HG03457 (cell line): Measurements from ENCODE around the gene DUSP15.
"Not testable (repeated sequence)": the region's sequence is repeated elsewhere in the genome, so short reads cannot be mapped to it uniquely, and the experiment has no call there.

Experiments used
- ATAC-seq: cut with Tn5 transposase; IDR thresholded peaks from one replicate; pipeline ENCODE4 v1.9.1; 2021; ENCODE audit warnings: moderate number of reproducible peaks; ENCODE audit not compliant: unreplicated experiment

The DUSP15 gene

DNA sequence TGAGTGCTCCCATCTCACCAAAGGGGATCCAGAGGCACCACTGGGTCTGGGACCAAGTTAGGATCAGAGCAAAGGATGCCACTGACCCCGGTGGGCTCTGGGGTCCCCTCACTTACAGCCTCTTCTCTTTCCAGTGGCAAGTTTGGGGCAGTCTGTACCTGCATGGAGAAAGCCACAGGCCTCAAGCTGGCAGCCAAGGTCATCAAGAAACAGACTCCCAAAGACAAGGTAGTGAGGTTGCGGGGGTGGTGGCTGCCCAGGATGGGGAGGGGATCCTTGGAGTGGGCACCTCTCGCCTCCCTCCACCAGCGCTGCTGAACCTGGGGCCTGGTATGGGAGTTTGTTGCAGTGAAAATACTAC lies 46.2 kb downstream of the DUSP15 start:
- no peak for ATAC-seq

DNA sequence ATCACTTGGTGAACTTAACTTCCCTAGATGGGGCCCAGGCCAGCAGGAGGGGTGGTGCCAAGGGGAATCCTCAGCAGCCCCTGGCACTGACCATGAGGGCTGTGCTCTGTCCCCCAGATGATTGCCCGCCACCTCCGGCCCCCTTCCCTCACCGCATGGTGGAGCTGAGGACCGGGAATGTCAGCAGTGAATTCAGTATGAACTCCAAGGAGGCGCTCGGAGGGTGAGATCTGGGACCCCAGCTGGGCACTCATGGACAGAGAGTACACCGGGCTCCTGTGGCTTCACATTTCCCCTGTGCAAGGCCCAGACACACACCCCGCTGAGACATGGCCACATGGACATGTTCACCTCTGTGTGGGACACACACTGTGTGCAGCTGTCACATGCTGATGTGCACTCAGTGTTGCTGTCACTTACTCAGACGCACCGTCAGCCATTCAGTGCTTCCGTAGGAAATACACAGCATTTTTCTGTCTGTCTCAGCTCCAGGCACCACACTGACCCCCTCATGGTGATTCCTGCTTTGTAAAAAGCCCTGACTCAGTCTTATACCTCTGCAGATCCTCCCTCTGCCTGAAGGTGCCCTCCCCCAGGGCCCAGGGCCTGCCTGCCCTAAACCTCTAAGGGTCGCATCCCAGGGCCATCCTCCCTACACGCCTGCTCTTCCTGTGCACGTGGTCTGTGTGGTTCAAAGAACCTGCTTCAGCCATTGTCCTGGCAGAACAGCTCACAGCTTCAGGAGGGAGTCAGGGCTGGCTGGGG lies 46.8 kb downstream of the DUSP15 start:
- no peak for ATAC-seq

DNA sequence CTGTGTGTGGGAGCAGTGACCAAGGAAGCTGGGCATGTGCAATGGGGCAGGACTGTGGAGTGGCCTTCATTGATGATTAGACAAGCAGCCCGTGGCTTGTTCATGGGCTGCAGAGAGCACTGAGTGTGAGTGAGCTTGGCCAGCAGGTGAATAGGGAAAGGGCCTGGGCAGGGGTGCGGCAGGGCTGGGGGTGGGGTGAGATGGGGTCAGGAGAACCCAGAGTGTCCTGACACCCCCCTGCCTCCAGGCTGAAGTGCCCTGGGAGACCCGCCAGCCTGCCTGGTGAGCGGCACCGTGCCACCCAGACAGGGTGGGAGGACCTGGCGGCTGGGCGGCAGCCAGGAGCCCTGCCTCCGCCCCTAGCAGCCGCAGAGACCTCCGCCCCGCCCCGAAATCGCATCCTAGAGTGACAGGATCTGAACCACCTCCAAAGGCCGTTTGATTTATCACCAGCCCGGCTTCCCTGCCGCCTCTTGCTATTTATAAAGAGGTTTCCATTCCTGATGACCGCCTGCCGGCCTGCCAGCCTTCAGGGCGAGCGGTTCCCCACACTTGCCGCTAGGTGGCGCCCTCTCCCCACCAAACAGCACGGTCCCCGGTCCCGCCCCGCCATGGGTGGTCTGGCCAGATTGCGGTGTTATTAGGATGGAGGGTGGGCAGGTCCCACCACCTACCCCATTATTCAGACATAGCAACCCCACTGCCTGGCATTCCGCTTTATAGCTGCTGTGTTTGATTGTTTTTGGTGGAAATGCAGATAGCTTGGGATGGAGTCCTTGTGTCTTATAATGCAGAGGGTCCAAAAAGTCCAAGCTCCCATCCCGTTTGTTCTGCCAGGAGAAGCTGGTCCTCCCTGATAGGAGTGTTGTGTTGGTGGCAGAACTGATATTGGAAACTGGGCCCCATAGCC lies 47.7 kb downstream of the DUSP15 start:
- ATAC-seq, result no peak

DNA sequence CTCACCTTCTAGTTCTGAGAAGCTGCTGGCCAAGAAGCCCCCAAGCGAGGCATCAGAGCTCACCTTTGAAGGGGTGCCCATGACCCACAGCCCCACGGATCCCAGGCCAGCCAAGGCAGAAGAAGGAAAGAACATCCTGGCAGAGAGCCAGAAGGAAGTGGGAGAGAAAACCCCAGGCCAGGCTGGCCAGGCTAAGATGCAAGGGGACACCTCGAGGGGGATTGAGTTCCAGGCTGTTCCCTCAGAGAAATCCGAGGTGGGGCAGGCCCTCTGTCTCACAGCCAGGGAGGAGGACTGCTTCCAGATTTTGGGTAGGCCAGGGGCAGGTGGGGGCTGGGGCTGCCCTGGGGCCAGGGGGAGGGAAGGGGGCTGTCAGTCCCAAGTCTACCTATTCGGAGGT lies 48.9 kb downstream of the DUSP15 start:
- no peak for ATAC-seq

DNA sequence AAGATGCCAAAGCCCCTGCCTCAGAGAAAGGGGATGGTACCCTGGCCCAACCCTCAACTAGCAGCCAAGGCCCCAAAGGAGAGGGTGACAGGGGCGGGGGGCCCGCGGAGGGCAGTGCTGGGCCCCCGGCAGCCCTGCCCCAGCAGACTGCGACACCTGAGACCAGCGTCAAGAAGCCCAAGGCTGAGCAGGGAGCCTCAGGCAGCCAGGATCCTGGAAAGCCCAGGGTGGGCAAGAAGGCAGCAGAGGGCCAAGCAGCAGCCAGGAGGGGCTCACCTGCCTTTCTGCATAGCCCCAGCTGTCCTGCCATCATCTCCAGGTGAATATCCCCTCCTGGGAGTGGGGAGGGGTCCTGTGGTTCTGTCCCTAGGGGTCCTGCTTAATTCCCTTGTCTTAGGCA lies 50.1 kb downstream of the DUSP15 start:
- ATAC-seq, result no peak

DNA sequence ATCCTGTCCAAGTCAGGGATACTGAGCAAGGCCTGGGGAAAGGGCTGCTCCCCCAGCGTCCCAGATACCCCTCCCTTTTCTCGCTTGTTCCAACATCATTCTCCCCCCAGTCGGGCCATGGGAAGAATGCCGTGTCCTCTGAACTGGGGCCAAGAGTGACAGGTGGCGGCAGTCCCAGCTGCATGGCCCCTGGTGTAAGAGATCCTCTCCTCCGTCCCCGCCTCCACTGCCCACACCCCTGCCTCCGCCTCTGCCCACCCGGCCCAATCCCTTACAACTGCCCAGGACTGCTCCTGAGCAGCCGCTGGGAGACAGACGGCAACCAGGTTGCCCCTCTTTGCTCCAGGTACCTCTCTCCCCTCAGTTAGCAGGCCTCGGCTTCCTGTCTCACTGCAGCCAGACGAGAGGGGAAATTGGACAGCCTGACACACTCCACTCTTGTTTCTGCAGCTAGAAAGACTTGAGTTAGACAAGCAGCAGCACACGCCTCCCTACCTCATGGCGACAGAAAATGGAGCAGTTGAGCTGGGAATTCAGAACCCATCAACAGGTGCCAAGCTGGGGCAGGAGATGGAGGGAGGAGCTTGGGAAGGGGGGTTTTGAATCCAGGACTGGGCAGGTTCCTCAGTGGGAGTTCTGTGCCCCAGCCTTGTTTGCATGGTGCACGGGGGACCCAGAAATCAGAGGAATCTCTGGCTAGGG lies 51.1 kb downstream of the DUSP15 start, which contains the start of gene MYLK2:
Gene MYLK2, plus strand, starts transcription at position 274 of the 702 bp plus-strand sequence. Its CDS starts 225 bp downstream, at position 499.
- ATAC-seq, result no peak

DNA sequence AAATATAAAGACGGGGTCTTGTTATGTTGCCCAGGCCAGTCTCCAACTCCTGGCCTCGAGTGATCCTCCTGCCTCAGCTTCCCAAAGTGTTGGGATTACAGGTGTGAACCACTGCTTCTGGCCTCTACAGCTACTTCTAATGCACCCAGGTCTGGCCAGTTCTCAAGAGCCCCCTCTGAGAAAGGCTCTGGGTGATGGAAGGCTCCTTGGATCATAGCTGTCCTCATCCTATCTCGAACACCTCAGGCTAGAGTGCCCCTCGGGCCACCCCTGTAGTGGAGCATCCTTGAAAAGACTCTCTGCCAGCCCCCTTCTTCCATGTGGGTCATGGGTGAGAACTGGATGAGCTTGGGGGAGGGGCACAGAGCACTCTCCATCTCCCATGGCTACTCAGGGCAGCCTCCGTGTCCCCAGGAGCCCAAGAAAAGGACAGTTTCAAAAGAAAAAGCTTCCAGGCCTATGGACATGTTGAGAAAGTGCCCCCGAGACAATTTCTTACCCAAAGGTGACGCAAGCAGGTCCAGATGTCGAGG lies 51.9 kb downstream of the DUSP15 start:
- no peak for ATAC-seq

DNA sequence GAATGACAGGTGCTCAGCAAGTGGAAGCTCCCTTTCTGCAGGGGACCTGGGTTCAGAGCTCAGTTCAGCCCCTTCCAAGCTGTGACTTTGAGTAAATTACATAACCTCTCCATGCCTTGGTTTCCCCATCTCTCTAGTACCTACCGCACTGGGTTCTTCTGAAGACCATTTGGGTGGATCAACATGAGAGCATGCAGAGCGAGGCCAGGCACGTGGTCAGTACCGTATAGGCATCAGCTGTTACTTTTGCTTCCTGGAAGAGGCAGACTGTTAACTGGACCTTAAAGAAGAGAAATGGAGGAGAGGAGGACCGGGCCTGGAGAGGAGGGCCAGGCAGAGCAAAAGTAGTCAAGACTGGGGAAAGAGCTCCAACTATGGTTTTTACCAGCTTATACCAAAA lies 52.9 kb downstream of the DUSP15 start:
- ATAC-seq, result no peak

DNA sequence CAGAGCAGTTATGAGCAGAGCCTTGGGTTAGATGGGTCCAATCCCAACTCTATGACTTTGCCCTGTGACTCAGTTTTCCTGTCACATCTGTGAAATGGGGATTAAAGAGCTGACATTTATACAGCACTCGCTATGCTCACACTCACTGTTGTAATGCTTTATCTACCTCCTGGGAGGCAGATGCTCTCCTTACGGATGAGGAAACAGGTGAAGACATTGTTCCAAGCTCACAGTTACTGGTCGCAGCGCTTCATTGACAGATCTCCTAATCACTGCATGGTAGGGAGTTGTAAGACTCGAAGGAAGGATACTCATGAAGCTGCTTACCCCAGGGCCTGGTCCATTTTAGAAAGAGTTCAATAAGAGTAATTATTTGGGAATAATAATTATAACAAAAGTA lies 54.1 kb downstream of the DUSP15 start:
- no peak for ATAC-seq

DNA sequence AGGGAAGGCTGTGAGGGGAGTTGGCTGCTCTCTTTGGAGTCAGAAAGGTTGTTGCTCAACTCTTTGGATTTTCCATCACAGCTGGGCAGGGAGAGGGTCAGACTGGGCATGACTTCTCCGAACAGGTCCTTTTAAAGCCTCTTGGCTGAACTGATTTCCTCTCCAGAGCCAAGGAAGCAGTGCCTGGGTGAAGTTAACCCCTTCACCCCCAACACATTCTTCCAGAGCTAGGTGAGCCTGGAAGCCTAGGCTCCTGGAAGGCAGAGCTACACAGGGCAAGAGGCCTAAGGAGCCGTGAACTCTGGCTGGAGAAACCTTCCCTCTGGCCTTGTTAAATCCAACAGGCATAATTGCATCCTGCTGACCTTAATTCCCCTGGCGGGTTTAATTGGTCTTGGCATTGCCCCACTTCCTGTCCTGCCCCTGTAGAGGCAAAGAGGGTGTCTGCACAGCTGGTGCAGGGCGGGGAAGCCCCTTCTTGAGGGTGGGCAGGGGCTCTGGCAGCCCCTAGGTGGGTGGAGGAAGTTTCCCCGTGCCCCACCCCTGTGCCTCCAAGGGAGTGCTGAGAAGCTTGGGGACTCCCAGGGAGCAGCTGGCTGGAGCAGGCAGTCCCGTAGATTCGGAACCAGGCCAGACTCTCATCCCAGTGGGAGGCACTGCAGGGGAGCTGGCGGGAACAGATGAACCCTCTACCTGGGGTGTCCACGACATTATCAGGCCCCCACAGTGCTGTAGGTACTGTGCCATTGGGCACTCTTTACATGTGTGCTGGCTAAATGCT lies 54.7 kb downstream of the DUSP15 start:
- ATAC-seq, result no peak

DNA sequence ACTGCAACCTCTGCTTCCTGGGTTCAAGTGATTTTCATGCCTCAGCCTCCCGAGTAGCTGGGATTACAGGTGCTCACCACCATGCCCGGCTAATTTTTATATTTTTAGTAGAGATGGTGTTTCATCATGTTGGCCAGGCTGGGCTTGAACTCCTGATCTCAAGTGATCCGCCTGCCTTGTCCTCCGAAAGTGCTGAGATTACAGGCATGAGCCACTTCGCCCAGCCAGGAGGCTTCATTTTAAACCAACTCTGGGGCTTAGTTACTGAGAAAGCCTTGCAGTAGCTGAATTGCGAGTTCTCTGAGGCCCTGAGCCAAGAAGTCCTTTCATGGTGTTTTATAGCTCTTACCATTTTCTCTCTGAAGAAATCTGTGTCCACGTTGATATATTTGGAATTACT lies 56.2 kb downstream of the DUSP15 start:
- ATAC-seq, result not testable (repeated sequence)

DNA sequence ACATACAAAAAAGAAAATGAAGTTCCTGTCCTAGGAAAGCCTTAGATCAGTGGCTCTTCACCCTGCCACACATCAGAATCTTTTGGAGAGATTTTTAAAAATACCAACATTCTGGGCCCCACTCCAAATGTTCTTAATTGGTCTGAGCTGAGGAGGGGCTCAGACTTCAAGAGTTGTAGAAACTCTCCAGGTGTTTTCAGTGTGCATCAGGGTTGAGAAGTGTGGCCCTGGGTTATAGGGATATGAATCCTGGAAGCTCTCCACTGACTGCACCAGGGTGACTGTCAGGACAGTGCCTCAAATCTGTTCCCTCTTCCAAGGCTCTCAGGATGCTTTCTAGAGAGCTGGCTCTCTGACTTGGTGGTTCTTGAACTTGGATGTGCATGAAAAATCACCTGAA lies 56.7 kb downstream of the DUSP15 start:
- ATAC-seq, result no peak

DNA sequence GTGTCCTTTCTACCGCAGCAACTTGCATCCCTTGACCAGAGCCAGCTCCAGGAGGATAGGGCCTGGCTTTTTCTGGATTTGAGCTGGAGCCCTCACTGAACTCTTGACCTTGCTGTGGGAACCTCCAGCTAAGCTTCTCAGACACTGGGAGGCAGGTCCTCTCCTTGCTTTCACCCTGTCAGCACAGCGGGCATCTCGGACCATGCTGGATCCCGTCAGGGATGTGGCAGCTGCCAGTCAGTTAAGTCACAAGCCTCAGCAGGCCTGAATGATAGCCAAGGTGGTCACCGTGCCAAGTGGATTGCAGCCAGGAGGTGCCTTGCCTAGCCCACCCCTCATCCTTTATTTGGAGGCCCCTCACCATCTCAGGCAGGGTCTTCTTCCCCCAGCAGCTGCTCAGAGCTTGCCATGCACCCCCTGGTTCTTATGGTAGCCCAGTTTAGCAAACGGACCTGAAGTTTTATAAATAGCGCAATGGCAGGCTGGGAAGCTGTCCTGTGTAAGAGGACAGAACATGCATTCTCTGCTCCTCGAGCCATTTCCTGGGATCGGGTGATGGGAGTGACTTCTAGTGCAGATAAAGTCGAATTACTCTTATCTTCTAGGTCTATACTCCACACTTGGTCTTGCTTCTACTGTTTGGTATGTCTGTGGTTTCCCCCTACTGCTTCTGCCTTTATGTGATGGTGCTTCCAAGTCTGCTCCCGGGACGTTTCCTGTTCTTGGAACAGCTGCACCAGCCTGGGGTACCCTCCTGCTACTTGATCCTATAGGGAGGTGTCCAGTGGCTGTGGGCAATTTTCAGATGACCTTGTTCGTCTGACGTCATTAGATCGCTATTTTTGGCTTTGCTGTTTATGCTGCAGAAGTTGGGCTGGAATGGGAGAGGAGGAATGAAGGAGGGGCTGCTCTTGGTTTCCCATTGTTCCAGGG lies 58.3 kb downstream of the DUSP15 start:
- no peak for ATAC-seq

DNA sequence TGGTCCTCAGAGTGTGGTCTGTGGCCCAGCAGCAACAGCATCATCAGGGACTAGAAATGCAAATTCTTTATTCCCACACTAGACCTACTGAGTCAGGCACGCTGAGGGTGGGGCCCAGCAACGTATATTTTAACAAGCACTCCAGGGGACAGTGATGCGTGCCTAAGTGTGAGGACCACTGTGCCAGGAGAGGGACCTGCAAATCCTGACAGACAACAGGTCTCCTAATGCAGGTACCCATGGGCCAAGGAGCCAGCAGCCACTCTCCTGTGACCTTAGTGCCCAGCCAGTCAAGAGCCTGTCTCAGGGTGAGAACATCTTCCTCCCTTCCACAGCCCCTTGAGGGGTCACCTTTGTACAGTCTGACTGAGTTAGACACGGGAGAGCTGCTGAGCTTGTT lies 59.1 kb downstream of the DUSP15 start:
- no peak for ATAC-seq
